ENCODE results near the gene GPR78. TPM values are rescaled to one million over a fixed set of nuclear protein-coding genes. Genes with fewer than 3 reads are reported as not detected.

GPR78 gene
- polyA plus RNA-seq, 3 donors: not detected

DNA sequence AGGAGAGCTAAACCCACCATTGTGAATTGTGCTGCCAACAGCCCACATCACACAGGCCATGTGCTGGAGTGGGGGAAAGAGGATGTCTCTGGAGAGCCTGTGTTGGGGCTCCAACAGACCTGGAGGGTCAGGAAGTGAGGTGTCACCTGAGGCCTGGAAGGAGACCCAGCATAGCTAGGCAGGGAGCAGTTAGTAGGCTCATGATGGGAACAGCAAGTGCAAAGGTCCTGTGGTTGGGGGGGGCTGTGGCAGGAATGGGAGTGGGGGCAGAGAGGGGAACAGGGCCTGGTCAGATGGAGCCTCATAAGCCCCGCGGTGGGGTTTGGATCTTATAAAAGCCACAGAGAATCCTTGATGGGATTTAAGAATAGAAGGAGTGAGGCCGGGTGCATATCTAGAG lies 35.9 kb upstream of the GPR78 start:
- no peak for DNase-seq
- no peaks in the 10 kb centered on the region for H3K36me3 Mint-ChIP-seq
- H3K27ac Mint-ChIP-seq: peak overlapping the region in 1 of 7 donors; percentile 58
- H3K9ac ChIP-seq (ENCODE audit: insufficient read depth, low read length, poor library complexity, severe bottlenecking): no peak overlapping the region
- 86% methylated on average over 3 of the region's 3 CpGs for WGBS (ENCODE audit: insufficient coverage)
- TF ChIP-seq CTCF (IDR thresholded peaks at IDR 0.05): no peak
- H3K27me3 ChIP-seq (ENCODE audit: control insufficient read depth in 2 of 2, insufficient read depth in 2 of 2, low read length in 2 of 2): no peaks in the 10 kb centered on the region
- no peak overlapping the region for H3K4me3 Mint-ChIP-seq
- H3K4me3 ChIP-seq (replicated peaks in 1 of 3; ENCODE audit: low read depth in 2 of 3, low read length in 3 of 3): no peak overlapping the region
- intact Hi-C loops (cut with micrococcal nuclease): no loop called here
- H3K27me3 Mint-ChIP-seq (ENCODE audit: low read depth in 3 of 3): peaks cover 2 to 7% (median 3%) of the 10 kb centered on the region in 3 donors
- no peaks in the 10 kb centered on the region for H4K20me1 ChIP-seq (ENCODE audit: insufficient read depth, low read length)
- H3K4me2 ChIP-seq (replicated peaks; ENCODE audit: extremely low read depth, low read length, poor library complexity, severe bottlenecking): no peak overlapping the region
- peaks cover 0 to 7% (median 0%) of the 10 kb centered on the region in 7 donors for H3K9me3 Mint-ChIP-seq
- H3K36me3 ChIP-seq (replicated peaks in 1 of 2; ENCODE audit: control insufficient read depth in 1 of 2, insufficient read depth in 2 of 2, low read length in 2 of 2): no peaks in the 10 kb centered on the region
- H3K4me1 ChIP-seq (ENCODE audit: control insufficient read depth in 1 of 2, insufficient read depth in 2 of 2, low read length in 2 of 2): no peaks in the 10 kb centered on the region
- H3K27ac ChIP-seq (ENCODE audit: low read depth in 1 of 2, low read length in 2 of 2): no peak overlapping the region
- H2AFZ ChIP-seq (ENCODE audit: insufficient read depth, low read depth, low read length, poor library complexity, severe bottlenecking): no peak overlapping the region
- H3K9me3 ChIP-seq (replicated peaks in 1 of 2; ENCODE audit: control insufficient read depth in 1 of 2, insufficient read depth in 1 of 2, low read length in 2 of 2): peaks cover 0 to 6% of the 10 kb centered on the region in 2 donors
- peaks cover 2% of the 10 kb centered on the region for H3K4me1 Mint-ChIP-seq
- H3K79me2 ChIP-seq (ENCODE audit: insufficient read depth, low read length): no peaks in the 10 kb centered on the region

DNA sequence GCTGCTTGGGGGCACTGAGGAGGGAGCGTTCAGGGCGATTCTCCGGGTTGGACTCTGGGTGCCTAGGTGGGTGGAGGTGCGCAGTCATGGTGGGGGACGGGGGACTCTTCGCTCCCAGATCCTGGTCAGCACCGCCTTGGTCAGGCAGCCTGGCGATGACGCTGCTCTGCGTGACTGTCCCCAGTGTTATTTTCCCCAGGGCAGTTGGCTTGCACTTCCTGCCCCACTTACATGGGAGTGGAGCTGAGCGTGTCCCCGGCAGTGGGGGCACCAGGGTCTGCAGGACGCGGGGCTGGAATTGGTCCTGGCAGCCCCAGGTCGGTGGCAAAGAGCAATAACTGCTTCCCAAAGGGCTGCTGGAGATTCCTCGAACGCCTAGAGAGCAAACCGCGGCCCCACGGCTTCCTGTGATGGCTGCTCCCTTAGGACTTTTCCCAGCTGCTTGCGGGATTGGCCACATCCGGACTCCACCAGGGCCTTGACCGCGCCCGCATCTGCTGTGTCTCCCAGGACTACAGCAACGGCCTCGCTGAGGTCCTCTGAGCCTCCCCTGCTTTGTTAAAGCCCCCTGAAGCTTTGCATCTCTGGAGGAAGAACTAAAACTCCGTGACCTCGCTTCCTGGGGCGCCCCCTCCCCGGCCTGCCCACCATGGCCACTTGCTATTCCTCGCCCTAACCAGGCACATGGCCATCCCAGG lies 35.3 kb upstream of the GPR78 start:
- Mint-ChIP-seq H3K27me3 (ENCODE audit: low read depth in 3 of 3) (peaks cover 2 to 7% (median 3%) of the 10 kb centered on the region in 3 donors), H3K36me3 (no peaks in the 10 kb centered on the region), H3K27ac (peak overlapping the region in 1 of 7 donors; percentile 64), H3K4me3 (no peak overlapping the region), H3K4me1 (peaks cover 2% of the 10 kb centered on the region), H3K9me3 (peaks cover 0 to 8% (median 0%) of the 10 kb centered on the region in 7 donors)
- H3K27me3 ChIP-seq (ENCODE audit: control insufficient read depth in 2 of 2, insufficient read depth in 2 of 2, low read length in 2 of 2): no peaks in the 10 kb centered on the region
- H3K36me3 ChIP-seq (replicated peaks in 1 of 2; ENCODE audit: control insufficient read depth in 1 of 2, insufficient read depth in 2 of 2, low read length in 2 of 2): no peaks in the 10 kb centered on the region
- no peaks in the 10 kb centered on the region for H3K79me2 ChIP-seq (ENCODE audit: insufficient read depth, low read length)
- H4K20me1 ChIP-seq (ENCODE audit: insufficient read depth, low read length): no peaks in the 10 kb centered on the region
- no peak overlapping the region for H2AFZ ChIP-seq (ENCODE audit: insufficient read depth, low read depth, low read length, poor library complexity, severe bottlenecking)
- 76% methylated on average over 32 of the region's 32 CpGs for WGBS (ENCODE audit: insufficient coverage)
- no peak for DNase-seq
- no peak overlapping the region for H3K9ac ChIP-seq (ENCODE audit: insufficient read depth, low read length, poor library complexity, severe bottlenecking)
- H3K4me3 ChIP-seq (replicated peaks in 1 of 3; ENCODE audit: low read depth in 2 of 3, low read length in 3 of 3): no peak overlapping the region
- TF ChIP-seq CTCF (IDR thresholded peaks at IDR 0.05): no peak
- no peak overlapping the region for H3K4me2 ChIP-seq (replicated peaks; ENCODE audit: extremely low read depth, low read length, poor library complexity, severe bottlenecking)
- peaks cover 0 to 6% of the 10 kb centered on the region in 2 donors for H3K9me3 ChIP-seq (replicated peaks in 1 of 2; ENCODE audit: control insufficient read depth in 1 of 2, insufficient read depth in 1 of 2, low read length in 2 of 2)
- intact Hi-C loops (cut with micrococcal nuclease): no loop called here
- no peaks in the 10 kb centered on the region for H3K4me1 ChIP-seq (ENCODE audit: control insufficient read depth in 1 of 2, insufficient read depth in 2 of 2, low read length in 2 of 2)
- H3K27ac ChIP-seq (ENCODE audit: low read depth in 1 of 2, low read length in 2 of 2): no peak overlapping the region
